Loucy (cell line): ENCODE results near the gene ERAP2.
A peak's percentile ranks its signal among the peaks of the same experiment; 100 is the strongest.

ENCODE experiments used
- H2AFZ ChIP-seq: fragments of 200-600 bp; sonication (generic); 2 replicates; pipeline ENCODE4 v1.6.0; 2016; ENCODE audit warnings: antibody characterized with exemption, mild to moderate bottlenecking, low read length, moderate library complexity
- H3F3A ChIP-seq: fragments of 200-600 bp; 2 replicates; pipeline ENCODE4 v1.6.0; 2016; ENCODE audit warnings: antibody characterized with exemption, low read depth, mild to moderate bottlenecking
- H3K27me3 ChIP-seq: fragments of 200-600 bp; sonication (generic); 2 replicates; pipeline ENCODE4 v1.6.1; 2014; ENCODE audit warnings: low read length, mild to moderate bottlenecking; ENCODE audit not compliant: insufficient read depth, poor library complexity, severe bottlenecking
- H3K36me3 ChIP-seq: fragments of 200-600 bp; sonication (generic); 2 replicates; pipeline ENCODE4 v1.6.1; 2016; ENCODE audit warnings: low read length; ENCODE audit not compliant: insufficient read depth
- H3K4me1 ChIP-seq: fragments of 200-600 bp; sonication (generic); 2 replicates; pipeline ENCODE4 v1.5.1; 2014; ENCODE audit warnings: low read length, mild to moderate bottlenecking; ENCODE audit not compliant: insufficient read depth, poor library complexity, severe bottlenecking
- H3K4me2 ChIP-seq: fragments of 200-600 bp; sonication (generic); 2 replicates; pipeline ENCODE4 v1.6.0; 2014; ENCODE audit warnings: antibody characterized with exemption, low read length, low read depth, mild to moderate bottlenecking; ENCODE audit not compliant: poor library complexity, severe bottlenecking
- H3K4me3 ChIP-seq: fragments of 200-600 bp; sonication (generic); 2 replicates; pipeline ENCODE4 v1.5.1; 2014; ENCODE audit warnings: low read length, mild to moderate bottlenecking, mixed read lengths; ENCODE audit not compliant: poor library complexity, severe bottlenecking
- H3K79me2 ChIP-seq: fragments of 200-600 bp; sonication (generic); 2 replicates; pipeline ENCODE4 v1.6.1; 2014; ENCODE audit warnings: low read length; ENCODE audit not compliant: insufficient read depth
- H3K9ac ChIP-seq: fragments of 200-600 bp; sonication (generic); 2 replicates; pipeline ENCODE4 v1.6.0; 2014; ENCODE audit warnings: mild to moderate bottlenecking, low read depth, low read length, moderate library complexity; ENCODE audit not compliant: poor library complexity, severe bottlenecking
- H3K9me2 ChIP-seq: fragments of 200-600 bp; sonication (generic); replicated peaks from 2 replicates; pipeline ENCODE4 v1.6.1; 2016; ENCODE audit warnings: low read depth, low read length, mixed read lengths
- H3K9me3 ChIP-seq: fragments of 200-600 bp; sonication (generic); 2 replicates; pipeline ENCODE4 v1.6.1; 2014; ENCODE audit warnings: mild to moderate bottlenecking, antibody characterized with exemption, low read length, low read depth; ENCODE audit not compliant: insufficient read depth
- H4K20me1 ChIP-seq: fragments of 200-600 bp; sonication (generic); 2 replicates; pipeline ENCODE4 v1.6.0; 2014; ENCODE audit warnings: antibody characterized with exemption, low read length, mild to moderate bottlenecking; ENCODE audit not compliant: insufficient read depth, poor library complexity, severe bottlenecking
- CTCF ChIP-seq: fragments of 200-600 bp; sonication (generic); conservative IDR thresholded peaks from 2 replicates; pipeline ENCODE4 v1.5.1; 2014; ENCODE audit warnings: mild to moderate bottlenecking, antibody characterized with exemption, low read length
- EZH2phosphoT487 ChIP-seq: fragments of 200-600 bp; IDR thresholded peaks from 2 replicates; pipeline ENCODE4 v1.6.1; 2018; ENCODE audit warnings: antibody characterized with exemption, mild to moderate bottlenecking, moderate library complexity, borderline replicate concordance

ERAP2 gene

DNA sequence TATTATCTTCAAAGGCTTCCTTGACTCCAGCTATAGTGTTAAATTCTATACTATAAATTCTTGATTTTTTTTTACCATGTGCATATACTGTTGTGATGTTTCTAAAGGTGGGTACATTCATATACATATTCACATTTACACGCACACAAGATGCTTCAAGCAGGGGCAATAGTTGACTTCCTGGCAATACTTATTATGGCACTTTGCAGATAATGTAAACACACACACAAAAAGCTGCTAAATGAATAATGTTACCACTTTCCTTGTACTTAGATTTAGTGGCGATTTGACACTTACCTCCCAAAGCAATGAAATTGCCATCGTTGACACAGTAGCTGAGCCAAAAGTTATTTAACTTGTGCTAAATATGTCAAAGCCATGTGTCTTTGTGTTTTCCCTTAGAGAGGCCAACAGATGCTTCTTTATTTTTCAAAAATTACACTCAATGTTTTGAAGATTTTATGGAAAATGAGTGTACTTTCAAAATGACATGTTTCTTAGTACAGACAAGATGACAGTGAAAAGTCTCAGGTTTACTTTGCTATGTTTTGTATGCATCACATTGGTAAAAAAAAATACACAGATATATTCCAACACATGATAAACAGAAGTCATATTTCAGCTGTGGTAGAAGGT, 12.2 kb upstream of the ERAP2 start:
- Histone ChIP-seq H3K36me3 (no peaks in the 10 kb centered on the region), H3K27me3 (no peaks in the 10 kb centered on the region), H3K79me2 (no peaks in the 10 kb centered on the region), H3K9ac (no peak overlapping the region), H3K9me2 (no peaks in the 10 kb centered on the region), H2AFZ (no peak overlapping the region), H3K9me3 (no peaks in the 10 kb centered on the region), H3K4me3 (no peak overlapping the region), H3K4me1 (peaks cover 37% of the 10 kb centered on the region), H4K20me1 (no peaks in the 10 kb centered on the region), H3F3A (no peaks in the 10 kb centered on the region), H3K4me2 (no peak overlapping the region)
- TF ChIP-seq EZH2phosphoT487 (no peak), CTCF (no peak)

GRCh38 chr5:96864922-96865530, 11.3 kb upstream of the ERAP2 start:
- peaks cover 44% of the 10 kb centered on the region for H3K4me1 ChIP-seq
- H3K36me3 ChIP-seq, result no peaks in the 10 kb centered on the region
- H3K9me2 ChIP-seq, result no peaks in the 10 kb centered on the region
- no peak overlapping the region for H3K4me2 ChIP-seq
- TF ChIP-seq CTCF (no peak), EZH2phosphoT487 (no peak)
- H3K79me2 ChIP-seq, result no peaks in the 10 kb centered on the region
- H4K20me1 ChIP-seq, result no peaks in the 10 kb centered on the region
- H2AFZ ChIP-seq, result no peak overlapping the region
- no peak overlapping the region for H3K9ac ChIP-seq
- H3F3A ChIP-seq, result no peaks in the 10 kb centered on the region
- no peaks in the 10 kb centered on the region for H3K27me3 ChIP-seq
- no peaks in the 10 kb centered on the region for H3K9me3 ChIP-seq
- no peak overlapping the region for H3K4me3 ChIP-seq

- no peak overlapping the region for H3K4me3 ChIP-seq
- H3F3A ChIP-seq, result no peaks in the 10 kb centered on the region
- TF ChIP-seq EZH2phosphoT487 (no peak), CTCF (peak; percentile 99)
- H4K20me1 ChIP-seq, result no peaks in the 10 kb centered on the region
- no peaks in the 10 kb centered on the region for H3K36me3 ChIP-seq
- no peak overlapping the region for H3K4me2 ChIP-seq
- H3K79me2 ChIP-seq, result no peaks in the 10 kb centered on the region
- no peaks in the 10 kb centered on the region for H3K9me3 ChIP-seq
- H3K4me1 ChIP-seq, result peaks cover 46% of the 10 kb centered on the region
- H2AFZ ChIP-seq, result no peak overlapping the region
- no peaks in the 10 kb centered on the region for H3K27me3 ChIP-seq
- no peaks in the 10 kb centered on the region for H3K9me2 ChIP-seq
- no peak overlapping the region for H3K9ac ChIP-seq
Measured at GRCh38 chr5:96868603-96869371, 7.5 kb upstream of the ERAP2 start.
